Activated CD4-positive, alpha-beta T cell treated with anti-CD3 and anti-CD28 coated beads, Interleukin-2, Interleukin-6, amounts not matched to agents 100 ng/mL and 50 ng/mL, durations not matched to agents 16 hours and 8 hours (primary cell): ENCODE measurements around the gene TPRKB.
"Not testable (repeated sequence)": the region's sequence is repeated elsewhere in the genome, so short reads cannot be mapped to it uniquely, and the experiment has no call there.

ENCODE experiments used
- DNase-seq: peaks from one replicate; pipeline ENCODE4 v3.0.0-alpha.2; 2020

Gene TPRKB

DNA sequence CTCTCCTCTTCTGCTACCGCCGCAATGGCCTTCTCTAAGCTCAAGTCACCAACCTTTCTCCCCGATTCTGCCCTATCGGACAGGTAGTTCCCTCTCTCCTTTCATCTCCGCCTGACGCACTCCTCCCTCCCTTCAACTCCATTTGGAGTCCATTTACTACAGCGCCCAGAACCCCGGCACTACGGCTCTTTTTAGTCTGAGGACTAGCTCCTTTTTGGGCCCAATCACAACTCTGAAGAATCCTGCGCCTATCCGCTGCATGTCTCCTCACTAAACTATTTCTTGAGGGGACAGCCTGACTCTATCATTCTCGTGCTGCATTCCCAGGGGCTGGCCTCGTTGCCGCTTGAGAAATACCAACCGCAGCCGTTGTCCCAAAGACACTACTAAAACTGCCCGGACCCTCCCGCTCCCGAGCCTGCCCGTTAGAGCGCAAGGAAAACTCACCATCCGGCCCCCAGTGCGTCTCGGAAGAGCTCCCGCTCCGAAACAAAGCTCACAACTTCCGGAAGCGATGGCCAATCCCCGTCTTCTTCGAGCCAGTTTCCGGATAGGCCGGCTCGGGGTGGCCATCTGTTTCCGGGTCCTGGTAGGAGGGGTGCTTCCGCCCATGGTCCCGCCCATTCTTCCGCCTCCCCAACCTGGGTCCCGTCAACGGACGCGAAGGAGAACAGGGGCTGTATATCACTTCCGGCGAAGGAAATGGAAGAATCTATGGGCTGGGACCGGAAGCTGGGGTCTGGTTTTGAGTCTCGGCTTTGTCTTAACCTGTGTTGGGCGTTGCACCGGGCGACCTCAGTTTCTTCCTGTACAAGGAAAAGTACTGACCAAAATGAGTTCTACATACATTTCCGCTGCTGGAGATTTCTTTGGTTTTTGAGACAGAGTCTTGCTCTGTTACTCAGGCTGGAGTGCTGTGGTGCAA lies at the start of gene TPRKB:
Gene TPRKB, minus strand, starts transcription at position 491 of the 925 bp plus-strand sequence. CDS start 2,776 bp downstream, outside the sequence.
- DNase-seq: peak; percentile 98

DNA sequence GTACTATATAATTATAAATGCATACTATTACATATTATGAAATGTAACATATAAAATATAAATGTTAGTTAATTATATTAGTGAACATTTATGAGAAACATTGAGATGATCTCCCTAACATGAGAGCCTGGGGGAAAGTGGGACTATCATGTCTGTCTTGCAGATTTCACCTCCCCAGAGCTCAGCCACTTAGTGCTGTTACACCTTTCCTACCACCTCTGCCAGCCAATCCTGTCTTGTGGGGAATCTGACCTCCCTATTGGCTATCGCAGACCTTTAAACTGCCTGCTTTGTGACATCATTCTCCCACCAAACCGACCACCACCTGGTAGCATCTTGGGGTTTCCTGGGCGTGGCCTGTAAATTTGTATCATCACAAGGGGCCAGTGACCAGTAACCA lies 46.7 kb upstream of the TPRKB start, which contains the start of gene C2orf78:
Gene C2orf78, plus strand, starts transcription at position 301 of the 400 bp plus-strand sequence. CDS start 127 bp downstream, outside the sequence.
- DNase-seq: not testable (repeated sequence)

DNA sequence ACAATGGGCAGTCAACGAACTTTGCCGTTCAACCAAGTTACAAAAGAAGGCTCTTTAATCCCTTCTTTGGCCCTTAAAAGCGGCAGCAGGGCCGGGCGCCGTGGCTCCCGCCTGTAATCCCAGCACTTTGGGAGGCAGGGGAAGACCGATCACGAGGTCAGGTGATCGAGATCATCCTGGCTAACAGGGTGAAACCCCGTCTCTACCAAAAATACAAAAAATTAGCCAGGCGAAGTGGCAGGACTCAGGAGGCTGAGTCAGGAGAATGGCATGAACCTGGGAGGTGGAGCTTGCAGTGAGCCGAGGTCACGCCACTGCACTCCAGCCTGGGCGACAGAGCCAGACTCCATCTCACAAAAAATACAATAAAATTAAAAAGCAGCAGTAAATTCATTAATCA lies 46.3 kb upstream of the TPRKB start:
- DNase-seq: not testable (repeated sequence)

DNA sequence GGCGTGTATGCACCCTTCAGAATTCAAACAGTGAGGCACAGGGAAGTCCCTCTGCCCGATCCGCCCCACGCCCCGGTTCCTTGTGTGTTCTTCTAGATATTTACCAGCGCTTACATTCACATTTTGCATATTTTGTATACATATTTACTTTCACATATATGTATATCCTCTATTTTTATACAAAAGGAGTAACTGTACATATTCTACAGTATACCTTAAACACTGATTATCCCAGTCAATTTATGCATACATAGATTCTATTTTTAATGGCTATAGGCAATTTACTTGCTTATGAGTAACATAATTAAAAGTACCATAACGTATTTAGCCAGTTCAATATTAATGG lies 43.1 kb upstream of the TPRKB start:
- no peak for DNase-seq

DNA sequence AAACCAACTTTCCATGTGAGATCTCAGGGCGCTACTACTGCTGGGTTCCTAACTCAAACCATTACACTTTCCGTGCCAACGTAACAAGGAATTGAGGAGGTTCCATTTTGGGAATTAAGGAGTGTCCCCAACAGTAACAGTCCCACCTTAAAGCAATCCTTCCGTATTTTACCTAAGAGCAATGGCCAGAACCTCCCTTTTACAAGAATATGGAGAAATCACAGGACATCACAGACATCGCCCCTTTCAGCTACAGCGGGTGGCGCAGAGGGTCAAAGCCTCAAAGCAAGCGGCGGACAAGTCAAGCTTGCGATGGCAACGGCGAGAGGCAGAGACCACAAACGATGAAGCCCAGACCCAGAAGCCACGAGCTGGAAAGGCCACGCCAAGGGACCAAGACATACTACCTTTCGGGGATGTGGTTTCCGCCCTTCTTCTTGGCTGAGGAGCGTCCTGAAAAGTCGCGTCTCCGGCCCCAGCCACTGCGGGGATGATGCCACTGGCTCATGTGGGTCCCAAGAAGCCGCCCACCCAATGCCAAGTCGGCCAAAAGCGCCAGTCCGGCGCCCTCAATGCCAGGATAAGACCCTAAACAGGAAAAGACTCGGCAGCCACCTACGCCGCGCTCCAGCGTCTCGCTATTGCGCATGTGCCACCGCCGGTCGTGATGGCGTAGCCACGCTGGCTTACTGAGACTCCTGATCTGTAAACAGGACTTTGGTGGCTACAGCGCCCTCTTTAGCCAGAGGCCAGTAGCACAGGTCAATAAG lies 42.5 kb upstream of the TPRKB start, which contains the start of gene DUSP11:
Gene DUSP11, minus strand, starts transcription at position 637 of the 770 bp plus-strand sequence. Its CDS starts 129 bp downstream, at position 508.
- peak; percentile 98 for DNase-seq

DNA sequence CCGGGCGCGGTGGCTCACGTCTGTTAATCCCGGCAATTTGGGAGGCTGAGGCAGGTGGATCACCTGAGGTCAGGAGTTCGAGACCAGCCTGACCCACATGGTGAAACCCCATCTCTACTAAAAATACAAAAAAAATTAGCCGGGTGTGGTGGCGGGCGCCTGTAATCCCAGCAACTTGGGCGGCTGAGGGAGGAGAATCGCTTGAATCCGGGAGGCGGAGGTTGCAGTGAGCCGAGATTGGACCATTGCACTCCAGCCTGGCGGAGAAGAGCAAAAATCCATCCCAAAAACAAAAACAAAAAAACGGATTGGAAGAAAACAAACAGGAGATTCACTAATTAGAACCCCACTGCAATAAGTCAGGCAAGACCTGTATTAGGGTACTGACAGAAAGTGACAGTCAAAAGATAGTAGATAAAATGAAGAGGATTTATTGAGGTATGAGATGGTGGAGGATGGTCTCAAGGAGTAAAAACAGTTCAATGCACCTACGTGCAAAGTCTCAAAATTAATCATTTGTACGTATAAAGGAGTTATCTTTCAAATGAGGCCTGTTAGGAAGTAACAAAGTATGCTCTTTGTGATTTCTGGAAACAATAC lies 41.8 kb upstream of the TPRKB start:
- DNase-seq: peak; percentile 2

DNA sequence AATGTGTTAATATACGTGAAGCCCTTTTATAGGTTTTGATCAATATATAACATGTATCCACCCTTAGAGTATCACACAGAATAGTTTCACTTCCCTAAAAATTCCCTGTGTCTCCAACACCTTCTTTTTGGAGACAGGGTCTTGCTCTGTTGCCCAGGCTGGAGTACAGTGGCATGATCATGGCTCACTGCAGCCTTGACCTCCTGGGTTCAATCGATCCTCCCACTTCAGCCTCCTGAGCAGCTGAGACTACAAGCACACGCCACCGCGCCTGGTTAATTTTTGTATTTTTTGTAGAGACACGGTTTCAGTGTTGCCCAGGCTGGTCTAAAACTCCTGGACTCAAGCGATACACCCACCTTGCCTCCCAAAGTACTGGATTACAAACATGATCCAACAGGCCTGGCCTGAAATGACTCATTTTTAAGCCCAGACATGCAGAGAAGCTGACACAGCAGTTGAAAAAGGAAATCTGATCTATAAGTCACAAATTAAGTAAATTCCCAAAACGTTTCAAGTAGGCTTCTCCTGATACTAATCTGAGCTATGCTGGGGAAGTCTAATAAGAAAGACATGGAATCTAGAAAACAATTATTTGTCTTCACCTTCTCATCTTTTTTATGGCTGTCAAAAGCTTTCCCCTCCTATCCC lies 39.8 kb upstream of the TPRKB start:
- no peak for DNase-seq

DNA sequence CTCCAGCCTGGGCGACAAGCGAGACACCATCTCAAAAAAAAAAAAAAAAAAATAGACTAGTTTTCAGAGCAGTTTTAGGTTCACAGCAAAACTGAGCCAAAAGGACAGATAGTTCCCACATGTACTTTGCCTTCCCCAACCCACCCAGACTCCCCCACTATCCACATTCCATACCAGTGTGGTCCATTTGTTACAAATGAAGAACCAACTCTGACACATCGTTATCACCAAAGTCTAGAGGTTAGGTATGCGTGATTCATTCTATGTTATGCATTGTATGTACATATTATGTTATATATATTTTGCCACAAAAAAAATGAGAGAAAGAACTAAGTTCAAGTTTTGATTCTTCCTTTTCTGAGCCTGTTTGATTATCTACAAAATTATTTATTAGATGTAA lies 39.2 kb upstream of the TPRKB start:
- no peak for DNase-seq

DNA sequence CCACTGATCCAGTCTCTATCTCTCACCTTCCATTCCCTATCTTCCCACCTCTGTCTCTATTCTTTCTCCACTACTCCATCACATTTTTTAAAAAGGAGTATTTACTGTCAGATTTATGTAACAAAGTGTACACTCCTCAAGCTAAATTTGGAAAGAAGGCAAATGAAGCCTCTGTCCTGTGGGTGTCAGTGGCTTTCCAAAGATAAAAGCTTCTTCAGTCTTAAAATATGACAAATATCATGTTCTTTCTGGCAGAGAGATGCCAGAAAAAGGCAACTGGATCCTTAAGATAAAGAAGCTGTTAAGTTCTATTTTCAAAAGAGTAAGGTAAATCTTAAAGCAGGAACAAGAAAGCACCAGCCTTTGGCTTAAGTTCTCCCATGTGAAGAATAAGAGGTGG lies 35.7 kb upstream of the TPRKB start:
- DNase-seq: no peak

DNA sequence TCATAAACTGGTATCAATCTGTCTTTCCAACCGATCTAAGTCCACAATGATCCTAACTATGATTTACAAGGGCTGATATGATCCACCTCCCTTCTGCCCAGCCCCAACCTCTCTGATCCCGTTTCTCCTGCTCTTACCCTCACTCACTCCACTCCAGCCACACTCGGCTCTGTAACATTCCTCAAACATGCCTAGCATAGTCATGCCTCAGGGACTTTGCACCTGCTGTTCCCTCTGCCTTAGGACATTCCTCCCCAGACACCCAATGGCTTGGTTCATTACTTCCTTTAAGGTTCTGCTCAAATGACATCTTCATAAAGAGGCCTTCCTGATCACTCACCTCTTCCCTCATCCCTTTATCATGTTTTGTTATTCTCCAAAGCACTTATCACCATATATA lies 33.6 kb upstream of the TPRKB start:
- no peak for DNase-seq

DNA sequence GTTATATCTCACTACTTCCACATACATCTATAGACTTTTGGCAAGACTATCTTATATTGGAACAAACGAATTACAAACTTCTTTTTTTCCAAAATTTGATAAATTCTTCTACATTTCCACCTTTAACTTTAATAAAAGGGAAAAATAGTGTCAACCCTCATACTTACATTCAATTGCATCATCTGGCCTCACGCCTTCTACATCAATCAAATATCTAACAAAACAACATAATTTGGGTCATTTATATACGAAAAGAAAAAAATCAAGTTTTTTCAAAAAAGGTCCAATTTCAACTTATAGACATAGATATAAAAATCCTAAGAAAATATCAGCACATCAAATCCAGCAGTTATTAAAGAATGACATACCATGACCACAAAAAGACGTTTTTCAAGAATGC lies 29.8 kb upstream of the TPRKB start:
- DNase-seq: no peak

DNA sequence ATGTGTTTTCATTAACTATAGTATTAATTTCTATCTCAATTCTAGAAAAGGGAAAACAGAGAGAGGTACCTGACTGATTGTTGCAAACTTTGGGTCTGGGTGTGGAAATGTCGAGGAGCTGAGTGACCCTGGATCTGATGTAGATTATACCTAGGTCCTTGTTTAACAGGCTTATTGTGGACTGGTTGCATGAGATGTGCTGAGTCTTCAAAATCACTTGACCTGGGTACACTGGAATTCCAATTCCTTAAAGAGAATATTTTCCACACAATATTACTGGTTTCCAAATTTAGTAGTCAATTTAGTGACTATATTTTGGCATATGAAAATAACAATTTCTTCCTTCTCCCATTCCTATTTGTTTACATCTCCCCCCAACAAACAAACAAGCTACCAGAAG lies 29.2 kb upstream of the TPRKB start:
- no peak for DNase-seq

DNA sequence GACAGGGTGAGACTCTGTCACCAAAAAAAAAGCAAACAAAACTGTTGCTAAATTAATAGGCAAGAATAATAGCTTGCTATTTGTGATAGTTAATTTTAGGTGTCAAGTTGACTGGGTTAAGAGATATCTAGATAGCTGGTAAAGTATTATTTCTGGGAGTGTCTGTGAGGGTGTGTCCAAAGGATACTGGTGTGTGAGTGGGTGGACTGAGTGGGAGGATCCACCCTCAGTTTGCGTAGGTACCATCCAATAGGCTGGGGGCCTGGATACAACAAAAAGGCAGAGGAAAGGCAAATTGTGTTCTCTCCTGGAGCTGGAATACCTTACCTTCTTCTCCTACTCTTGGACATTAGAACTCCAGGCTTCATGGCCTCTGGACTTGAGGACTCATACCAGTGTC lies 27.8 kb upstream of the TPRKB start:
- no peak for DNase-seq

DNA sequence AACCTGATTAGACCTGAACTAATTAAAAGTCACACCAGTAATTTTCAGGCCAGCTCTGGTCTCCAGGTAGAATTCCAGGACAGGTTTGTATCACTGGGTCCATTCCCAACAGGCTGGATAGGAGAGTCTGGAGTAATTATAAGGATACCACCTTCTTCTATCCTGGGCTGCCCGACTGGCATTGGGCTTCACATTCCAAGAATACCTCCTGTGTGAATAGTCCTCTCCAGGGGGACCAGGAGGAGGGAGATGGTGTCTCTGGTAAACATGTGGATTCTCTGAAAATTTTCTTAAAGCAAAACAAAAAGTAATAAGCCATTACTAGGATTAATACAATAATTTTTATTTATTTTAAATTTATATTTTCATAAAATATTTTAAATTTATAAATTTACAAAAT lies 25.4 kb upstream of the TPRKB start:
- DNase-seq: no peak

DNA sequence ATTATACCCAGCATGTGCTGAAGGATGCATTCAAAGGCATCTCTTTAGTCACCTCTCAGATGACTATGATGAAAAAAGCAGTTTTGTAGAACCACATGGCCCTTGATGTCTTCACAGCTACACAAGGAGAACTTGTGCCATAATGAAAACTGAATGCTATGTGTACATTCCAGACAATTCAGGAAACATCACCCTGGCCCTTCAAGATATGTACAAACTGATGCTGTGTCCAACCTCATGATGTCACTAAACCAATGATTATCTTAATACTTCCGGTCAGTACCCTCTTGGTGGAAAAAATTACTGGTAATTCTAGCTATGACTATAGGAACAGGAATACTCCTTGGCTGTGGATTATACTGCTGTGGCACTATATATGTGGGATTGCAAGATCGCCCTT lies 22.8 kb upstream of the TPRKB start:
- no peak for DNase-seq

DNA sequence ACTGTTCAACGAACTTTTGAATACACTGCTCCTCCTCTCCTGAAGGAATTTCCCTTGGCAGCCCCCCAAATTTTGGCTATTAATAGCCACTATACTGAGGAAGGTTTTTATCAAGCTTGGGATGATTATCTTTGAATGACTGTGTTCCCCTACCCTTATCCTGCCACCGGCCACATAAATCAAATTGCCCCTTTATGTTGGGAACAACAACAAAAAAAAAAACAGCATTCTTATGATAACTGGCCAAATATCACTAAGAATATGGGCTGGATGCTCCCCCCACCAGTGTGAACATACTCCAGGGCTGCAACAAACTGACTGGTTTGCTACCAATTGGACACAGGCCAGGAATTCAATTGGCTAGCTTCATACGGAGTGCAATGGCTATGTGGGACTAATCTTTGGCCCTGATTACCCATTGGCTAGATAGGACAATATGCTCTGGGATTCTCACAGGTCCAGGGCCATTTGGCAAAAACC lies 22.2 kb upstream of the TPRKB start:
- no peak for DNase-seq

DNA sequence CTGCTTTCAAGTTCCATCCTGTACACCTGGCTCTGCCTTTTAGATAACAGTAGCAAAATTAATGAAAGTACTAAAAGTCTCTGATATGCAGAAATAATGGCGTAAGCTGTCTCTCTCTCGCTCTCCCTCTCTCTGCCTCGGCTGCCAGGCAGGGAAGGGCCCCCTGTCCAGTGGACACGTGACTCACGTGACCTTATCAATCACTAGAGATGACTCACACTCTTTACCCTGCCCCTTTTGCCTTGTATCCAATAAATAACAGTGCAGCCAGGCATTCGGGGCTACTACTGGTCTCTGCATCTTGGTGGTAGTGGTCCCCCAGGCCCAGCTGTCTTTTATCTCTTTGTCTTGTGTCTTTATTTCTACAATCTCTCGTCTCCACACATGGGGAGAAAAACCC lies 17.2 kb upstream of the TPRKB start:
- not testable (repeated sequence) for DNase-seq

DNA sequence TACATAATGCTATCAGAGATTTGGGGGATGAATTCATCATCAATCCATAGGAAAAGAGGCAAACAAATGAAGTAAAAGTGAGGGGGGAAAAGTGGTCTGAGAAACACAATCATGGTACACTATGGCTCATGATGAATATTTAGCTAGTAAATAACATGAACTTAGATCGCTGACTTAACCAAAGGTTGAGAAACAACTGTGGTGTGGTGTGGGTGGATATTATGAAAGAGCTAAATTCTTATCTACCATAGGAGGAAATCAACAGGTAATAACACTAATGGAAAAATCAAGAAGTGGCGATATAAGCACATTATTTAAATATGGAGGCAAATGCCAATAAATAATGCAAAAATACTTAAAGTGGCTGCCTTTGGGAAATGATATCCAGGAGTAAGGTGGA lies 12.2 kb upstream of the TPRKB start:
- DNase-seq: no peak

DNA sequence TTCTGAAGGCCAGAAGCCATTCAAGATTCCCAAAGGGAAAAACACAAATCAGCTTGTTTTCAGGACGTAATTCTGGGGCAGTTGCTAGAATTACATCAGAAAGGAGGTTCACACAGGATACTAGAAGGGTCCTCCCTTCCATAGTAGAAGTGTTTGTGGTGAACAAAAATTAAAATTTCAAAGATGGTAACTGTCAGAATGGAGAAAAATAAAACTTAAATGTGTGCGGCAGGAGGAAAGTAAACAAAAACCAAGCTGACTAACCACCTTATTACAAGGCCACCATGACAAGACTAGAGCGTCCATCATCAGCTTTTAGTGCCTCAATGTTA lies 9.7 kb upstream of the TPRKB start:
- DNase-seq: no peak

DNA sequence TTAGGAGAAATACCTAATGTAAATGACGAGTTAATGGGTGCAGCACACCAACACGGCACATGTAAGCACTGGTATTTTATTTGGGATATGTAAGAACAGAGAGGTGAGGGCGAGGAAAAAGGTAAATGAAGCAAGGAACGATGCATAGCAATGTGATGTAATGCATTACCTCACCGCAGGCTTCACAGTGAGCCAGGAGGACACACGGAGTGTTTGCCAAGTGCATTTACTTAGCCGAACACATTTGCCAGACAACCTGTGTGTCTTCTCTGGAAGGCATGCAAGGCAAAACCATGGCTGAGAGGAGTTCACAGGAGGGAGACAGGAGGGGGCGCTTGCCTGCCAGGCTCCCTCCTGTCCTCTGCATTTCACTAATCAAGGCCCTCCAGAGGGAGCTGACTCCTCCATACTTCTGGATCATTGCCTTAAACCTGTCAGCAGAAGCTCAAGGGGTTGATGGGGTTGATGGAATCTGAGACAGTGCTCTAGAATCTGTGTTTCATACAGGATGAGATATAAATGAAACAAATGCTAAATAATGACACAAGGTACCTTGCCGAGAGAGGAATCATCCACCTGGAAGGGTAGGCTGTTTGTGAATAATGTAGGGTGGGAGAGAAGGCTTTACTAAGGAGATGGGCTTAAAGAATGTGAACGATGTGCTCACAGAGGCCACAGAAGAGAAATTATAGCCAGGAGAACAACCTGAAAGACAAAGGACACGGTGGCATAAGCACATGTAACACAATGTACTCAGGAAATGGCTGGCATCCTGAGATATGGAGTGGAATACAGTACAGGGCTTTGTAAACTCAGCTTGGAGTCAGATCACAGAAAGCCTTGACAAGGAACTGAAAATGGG lies 9.1 kb upstream of the TPRKB start:
- DNase-seq: no peak

DNA sequence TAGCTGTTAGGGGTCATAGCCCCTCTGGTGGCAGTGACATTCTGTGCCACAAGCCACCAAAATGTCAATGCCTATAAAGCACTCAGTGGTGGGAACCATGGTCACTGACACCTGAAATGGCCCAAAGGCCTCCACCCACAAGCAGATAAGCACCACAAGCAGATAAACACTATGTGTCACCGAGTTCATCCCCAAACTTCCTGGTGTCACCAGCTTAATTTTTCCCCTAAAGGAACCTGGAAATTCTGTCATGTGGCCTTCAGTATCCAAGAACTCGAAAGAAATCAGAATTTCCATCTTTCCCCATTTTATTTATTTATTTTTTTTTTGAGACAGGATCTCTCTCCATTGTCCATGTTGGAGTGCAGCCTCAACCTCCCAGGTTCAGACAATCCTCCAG lies 3.6 kb upstream of the TPRKB start:
- no peak for DNase-seq

DNA sequence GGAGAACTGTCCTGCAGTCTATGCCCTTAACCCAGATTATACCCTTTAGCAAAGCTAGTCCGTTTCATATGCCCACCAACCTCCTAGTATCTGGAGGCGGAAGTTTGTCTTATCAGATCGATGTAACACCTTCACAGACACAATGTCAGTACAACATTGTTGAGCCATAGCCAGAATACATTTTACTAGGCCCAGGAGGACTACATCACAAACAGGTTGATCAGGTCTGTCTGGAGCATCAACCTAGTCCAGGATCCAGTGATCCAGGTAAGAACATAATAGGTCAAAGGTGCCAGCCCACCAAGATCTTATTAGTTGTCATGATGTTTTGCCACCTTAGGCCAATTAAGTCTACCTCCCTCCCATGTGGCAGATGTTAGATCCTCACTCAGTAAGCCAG lies 2.0 kb upstream of the TPRKB start:
- no peak for DNase-seq
